ENCODE data around the gene BARHL2.

BARHL2 gene

DNA sequence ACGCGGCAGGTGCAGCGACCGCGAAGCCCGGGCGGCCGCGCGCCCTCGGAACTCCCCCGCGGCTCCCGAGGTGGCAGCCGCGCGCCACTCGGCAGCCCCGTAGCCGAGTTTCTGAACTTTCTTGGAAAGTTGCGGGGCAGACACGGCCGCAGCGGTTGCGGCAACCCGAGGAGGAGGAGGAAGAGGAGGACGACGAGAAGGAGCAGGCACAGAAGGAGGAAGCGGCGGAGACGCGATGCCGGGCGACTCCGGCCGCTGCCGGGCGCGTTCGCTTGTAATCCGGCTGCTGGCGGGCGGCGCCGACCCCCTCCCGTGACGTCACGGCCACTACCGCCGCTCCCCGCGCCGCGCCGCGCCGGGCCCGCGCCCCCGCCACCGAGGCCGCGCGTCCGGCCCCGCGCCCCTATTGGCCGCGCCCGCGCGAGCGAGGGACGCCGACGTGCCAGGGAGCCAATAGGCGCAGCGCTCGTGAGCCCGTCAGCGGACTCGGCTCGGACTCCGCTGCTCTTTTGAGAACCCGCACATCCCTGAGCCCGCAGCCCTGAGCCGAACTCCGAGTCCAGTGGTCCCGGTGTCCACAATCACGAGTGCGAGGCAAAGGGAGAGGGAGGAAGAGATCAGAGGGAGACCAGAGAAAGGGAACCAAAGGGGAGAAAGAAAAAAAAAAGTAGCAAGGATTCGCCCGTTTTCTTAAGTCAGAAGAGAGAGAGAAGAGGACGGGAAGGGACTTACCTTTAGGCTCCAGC is 736 bp upstream of the BARHL2 start (continued):
- no peak for TF ChIP-seq MEIS1 (CRISPR knock-in tag; IDR thresholded peaks at IDR 0.05; ENCODE audit: borderline replicate concordance)
- no peak for TF ChIP-seq ZNF677 (tag by site-specific recombination; IDR thresholded peaks at IDR 0.05)
- peak; percentile 43; the same call in 1 of the 2 replicates for TF ChIP-seq ZNF394 (tag by site-specific recombination; IDR thresholded peaks at IDR 0.05; ENCODE audit: borderline replicate concordance)
- no peak for TF ChIP-seq ZNF239 (tag by site-specific recombination; IDR thresholded peaks at IDR 0.05)
- TF ChIP-seq KLF10 (tag by site-specific recombination; IDR thresholded peaks at IDR 0.05) = no peak
- 0 out of 2 replicates have a peak, but pooled peaks have one; percentile 37 for TF ChIP-seq INSM2 (tag by site-specific recombination; IDR thresholded peaks at IDR 0.05)
- peak; percentile 55; the same call in 1 of the 2 replicates for TF ChIP-seq ZNF391 (tag by site-specific recombination; IDR thresholded peaks at IDR 0.05; ENCODE audit: borderline replicate concordance, low read depth)
- TF ChIP-seq ZNF19 (tag by site-specific recombination; IDR thresholded peaks at IDR 0.05; ENCODE audit: low read depth) = no peak
- no peak for TF ChIP-seq ZNF423 (tag by site-specific recombination; IDR thresholded peaks at IDR 0.05)
- TF ChIP-seq ZNF266 (tag by site-specific recombination; IDR thresholded peaks at IDR 0.05; ENCODE audit: low read depth) = no peak
- no peak; the same call in 1 of the 2 replicates for TF ChIP-seq ZNF660 (tag by site-specific recombination; IDR thresholded peaks at IDR 0.05)
- no peak for TF ChIP-seq ZNF776 (tag by site-specific recombination; IDR thresholded peaks at IDR 0.05; ENCODE audit: borderline replicate concordance)
- TF ChIP-seq ZNF488 (tag by site-specific recombination; IDR thresholded peaks at IDR 0.05) = no peak
- TF ChIP-seq ZNF658 (tag by site-specific recombination; IDR thresholded peaks at IDR 0.05) = no peak
- TF ChIP-seq SP7 (tag by site-specific recombination; IDR thresholded peaks at IDR 0.05) = peak; percentile 63
- TF ChIP-seq ZNF513 (tag by site-specific recombination; IDR thresholded peaks at IDR 0.05) = peak; percentile 77
- TF ChIP-seq, protein P1, sequence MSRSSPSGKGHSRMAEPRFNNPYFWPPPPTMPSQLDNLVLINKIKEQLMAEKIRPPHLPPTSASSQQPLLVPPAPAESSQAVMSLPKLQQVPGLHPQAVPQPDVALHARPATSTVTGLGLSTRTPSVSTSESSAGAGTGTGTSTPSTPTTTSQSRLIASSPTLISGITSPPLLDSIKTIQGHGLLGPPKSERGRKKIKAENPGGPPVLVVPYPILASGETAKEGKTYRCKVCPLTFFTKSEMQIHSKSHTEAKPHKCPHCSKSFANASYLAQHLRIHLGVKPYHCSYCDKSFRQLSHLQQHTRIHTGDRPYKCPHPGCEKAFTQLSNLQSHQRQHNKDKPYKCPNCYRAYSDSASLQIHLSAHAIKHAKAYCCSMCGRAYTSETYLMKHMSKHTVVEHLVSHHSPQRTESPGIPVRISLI (tag by site-specific recombination; IDR thresholded peaks at IDR 0.05) = no peak
- no peak for TF ChIP-seq ZNF248 (tag by site-specific recombination; IDR thresholded peaks at IDR 0.05)
- no peak for TF ChIP-seq ZNF221 (tag by site-specific recombination; IDR thresholded peaks at IDR 0.05; ENCODE audit: borderline replicate concordance)
- TF ChIP-seq, protein P2, sequence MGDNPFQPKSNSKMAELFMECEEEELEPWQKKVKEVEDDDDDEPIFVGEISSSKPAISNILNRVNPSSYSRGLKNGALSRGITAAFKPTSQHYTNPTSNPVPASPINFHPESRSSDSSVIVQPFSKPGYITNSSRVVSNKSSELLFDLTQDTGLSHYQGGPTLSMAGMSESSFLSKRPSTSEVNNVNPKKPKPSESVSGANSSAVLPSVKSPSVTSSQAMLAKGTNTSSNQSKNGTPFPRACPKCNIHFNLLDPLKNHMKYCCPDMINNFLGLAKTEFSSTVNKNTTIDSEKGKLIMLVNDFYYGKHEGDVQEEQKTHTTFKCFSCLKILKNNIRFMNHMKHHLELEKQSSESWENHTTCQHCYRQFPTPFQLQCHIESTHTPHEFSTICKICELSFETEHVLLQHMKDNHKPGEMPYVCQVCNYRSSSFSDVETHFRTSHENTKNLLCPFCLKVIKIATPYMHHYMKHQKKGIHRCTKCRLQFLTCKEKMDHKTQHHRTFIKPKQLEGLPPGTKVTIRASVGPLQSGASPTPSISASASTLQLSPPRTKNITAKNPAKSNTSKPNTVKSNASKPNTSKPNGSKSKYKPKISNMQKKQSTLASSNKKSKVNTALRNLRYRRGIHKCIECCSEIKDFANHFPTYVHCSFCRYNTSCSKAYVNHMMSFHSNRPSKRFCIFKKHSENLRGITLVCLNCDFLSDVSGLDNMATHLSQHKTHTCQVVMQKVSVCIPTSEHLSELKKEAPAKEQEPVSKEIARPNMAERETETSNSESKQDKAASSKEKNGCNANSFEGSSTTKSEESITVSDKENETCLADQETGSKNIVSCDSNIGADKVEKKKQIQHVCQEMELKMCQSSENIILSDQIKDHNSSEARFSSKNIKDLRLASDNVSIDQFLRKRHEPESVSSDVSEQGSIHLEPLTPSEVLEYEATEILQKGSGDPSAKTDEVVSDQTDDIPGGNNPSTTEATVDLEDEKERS (tag by site-specific recombination; IDR thresholded peaks at IDR 0.05) = 0 out of 2 replicates have a peak, but pooled peaks have one; percentile 31
- 0 out of 2 replicates have a peak, but pooled peaks have one; percentile 33 for TF ChIP-seq KLF16 (tag by site-specific recombination; IDR thresholded peaks at IDR 0.05)
- TF ChIP-seq AEBP2 (tag by site-specific recombination; IDR thresholded peaks at IDR 0.05; ENCODE audit: borderline replicate concordance) = no peak
- no peak for TF ChIP-seq ZNF157 (tag by site-specific recombination; IDR thresholded peaks at IDR 0.05)
- no peak for TF ChIP-seq ZNF558 (tag by site-specific recombination; IDR thresholded peaks at IDR 0.05)
- TF ChIP-seq, protein P3, sequence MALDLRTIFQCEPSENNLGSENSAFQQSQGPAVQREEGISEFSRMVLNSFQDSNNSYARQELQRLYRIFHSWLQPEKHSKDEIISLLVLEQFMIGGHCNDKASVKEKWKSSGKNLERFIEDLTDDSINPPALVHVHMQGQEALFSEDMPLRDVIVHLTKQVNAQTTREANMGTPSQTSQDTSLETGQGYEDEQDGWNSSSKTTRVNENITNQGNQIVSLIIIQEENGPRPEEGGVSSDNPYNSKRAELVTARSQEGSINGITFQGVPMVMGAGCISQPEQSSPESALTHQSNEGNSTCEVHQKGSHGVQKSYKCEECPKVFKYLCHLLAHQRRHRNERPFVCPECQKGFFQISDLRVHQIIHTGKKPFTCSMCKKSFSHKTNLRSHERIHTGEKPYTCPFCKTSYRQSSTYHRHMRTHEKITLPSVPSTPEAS (tag by site-specific recombination; IDR thresholded peaks at IDR 0.05) = no peak
- TF ChIP-seq ZNF37A (tag by site-specific recombination; IDR thresholded peaks at IDR 0.05) = no peak
- TF ChIP-seq ZNF544 (tag by site-specific recombination; IDR thresholded peaks at IDR 0.05) = no peak

Data from HEK293 (cell line).